K562 (cell line): ENCODE results near the gene SEZ6L. TPM values are rescaled to one million over a fixed set of nuclear protein-coding genes. Genes with fewer than 3 reads are reported as not detected.

Experiments
- ATAC-seq: fragments of 200-7000 bp; cut with Tn5 transposase; 3 replicates; pipeline ENCODE4 v1.9.1; 2020; ENCODE audit warnings: moderate library complexity
- BruUV-seq: library from RNA; stranded (reverse); fragments of 400-500 nt; replicated peaks from 2 replicates; lab custom pipeline; 2021; lab: Mats Ljungman, UMichigan
- CTCF ChIA-PET: fragments of 300-600 bp; formaldehyde crosslinking; extraction: SDS; loops from one replicate; lab custom pipeline; 2021; ENCODE audit warnings: low intra/inter-chr PET ratio; lab: Yijun Ruan, JAX
- POLR2A ChIA-PET: fragments of 300-600, 350-650 bp; sonication (Branson Sonifier 250); formaldehyde crosslinking; extraction: SDS; loops from one replicate; lab custom pipeline; 2021; ENCODE audit warnings: antibody characterized with exemption, inconsistent platforms; lab: Yijun Ruan, JAX
- DNase-seq, 4 experiments: peaks; one replicate each; pipeline versions ENCODE4 v3.0.0 to v3.0.0-alpha.2; 2011 to 2018; ENCODE audit warnings: low spot score in 3 of 4, mixed read lengths in 3 of 4; ENCODE audit errors: extremely low read depth in 1 of 4
- FAIRE-seq: peaks from 2 replicates; lab custom pipeline; 2011; peaks lifted over from hg19 to GRCh38; lab: Jason Lieb, UNC
- H2AFZ ChIP-seq: 2 replicates; pipeline ENCODE4 v1.6.0; 2011; ENCODE audit warnings: low read depth, low read length, control low read depth, inconsistent platforms
- H3K27ac ChIP-seq: fragments of 200-600 bp; 3 replicates; pipeline ENCODE4 v1.8.0; 2011; ENCODE audit warnings: low read depth, mild to moderate bottlenecking, control low read depth, inconsistent platforms, low read length, moderate library complexity, mixed read lengths; ENCODE audit errors: extremely low read depth
- H3K27me3 ChIP-seq, 2 experiments: fragments of 300-600 bp in 1 of 2; 2 replicates in 1 of 2; 3 replicates in 1 of 2; pipeline versions ENCODE4 v1.6.0 to v1.8.0; 2011; ENCODE audit warnings: inconsistent platforms in 2 of 2, low read length in 2 of 2, mild to moderate bottlenecking in 1 of 2, mixed read lengths in 1 of 2, moderate library complexity in 1 of 2; ENCODE audit not compliant: control insufficient read depth in 2 of 2, insufficient read depth in 2 of 2
- H3K36me3 ChIP-seq: fragments of 300-600 bp; 3 replicates; pipeline ENCODE4 v1.8.0; 2011; ENCODE audit warnings: mild to moderate bottlenecking, low read length, inconsistent platforms; ENCODE audit not compliant: control insufficient read depth, insufficient read depth
- H3K4me1 ChIP-seq, 2 experiments: fragments of 200-600 bp in 1 of 2; replicated peaks in 1 of 2; 2 replicates in 1 of 2; 3 replicates in 1 of 2; pipeline versions ENCODE4 v1.5.1 to v1.8.0; 2011; ENCODE audit warnings: inconsistent platforms in 2 of 2, low read length in 2 of 2, mild to moderate bottlenecking in 1 of 2, mixed read lengths in 1 of 2, moderate library complexity in 1 of 2; ENCODE audit not compliant: control insufficient read depth in 2 of 2, insufficient read depth in 2 of 2
- H3K4me2 ChIP-seq: 2 replicates; pipeline ENCODE4 v1.6.1; 2011; ENCODE audit warnings: low read length, control low read depth, inconsistent platforms, mixed read lengths; ENCODE audit not compliant: insufficient read depth
- H3K4me3 ChIP-seq: fragments of 200-600 bp; sonication (generic), shearing (Covaris generic); 2 replicates; pipeline ENCODE4 v1.5.1; 2016; ENCODE audit warnings: control low read depth, inconsistent platforms
- H3K79me2 ChIP-seq: fragments of 200-600 bp; 3 replicates; pipeline ENCODE4 v1.8.0; 2011; ENCODE audit warnings: low read length, inconsistent platforms; ENCODE audit not compliant: control insufficient read depth, insufficient read depth
- H3K9ac ChIP-seq, 2 experiments: 2 replicates each; pipeline versions ENCODE4 v1.6.0 to v1.6.1; 2011; ENCODE audit warnings: low read depth in 2 of 2, low read length in 2 of 2, control low read depth in 1 of 2, inconsistent platforms in 1 of 2, mild to moderate bottlenecking in 1 of 2, mixed read lengths in 1 of 2; ENCODE audit not compliant: insufficient read depth in 1 of 2
- H3K9me1 ChIP-seq: one replicate; pipeline ENCODE4 v1.6.0; 2011; ENCODE audit warnings: inconsistent platforms, mild to moderate bottlenecking, low read length, moderate library complexity; ENCODE audit not compliant: control insufficient read depth, insufficient read depth
- H3K9me3 ChIP-seq: replicated peaks from 2 replicates; pipeline ENCODE4 v1.5.1; 2011; ENCODE audit warnings: low read depth, low read length, inconsistent platforms; ENCODE audit not compliant: control insufficient read depth, insufficient read depth
- H4K20me1 ChIP-seq: replicated peaks from 2 replicates; pipeline ENCODE4 v1.6.1; 2011; ENCODE audit warnings: low read length, inconsistent platforms, mixed read lengths; ENCODE audit not compliant: control insufficient read depth, insufficient read depth
- ADNP ChIP-seq: fragments of 200-800 bp; sonication (Bioruptor generic); IDR thresholded peaks from 2 replicates; pipeline ENCODE4 v1.6.1; 2016; ENCODE audit warnings: missing genetic modification characterization, missing compliant biosample characterization
- ATF6 ChIP-seq: sonication (generic); formaldehyde crosslinking; IDR thresholded peaks from 2 replicates; pipeline ENCODE4 v1.4.0; 2020; ENCODE audit warnings: mild to moderate bottlenecking, missing genetic modification reagents
- HMGN3 ChIP-seq: IDR thresholded peaks from 2 replicates; pipeline ENCODE4 v1.6.1; 2011; ENCODE audit warnings: borderline replicate concordance, low read depth, mild to moderate bottlenecking, mixed read lengths, low read length; ENCODE audit not compliant: insufficient read length; ENCODE audit errors: extremely low read depth
- MAX ChIP-seq: sonication (generic); formaldehyde crosslinking; IDR thresholded peaks from 2 replicates; pipeline ENCODE4 v1.9.0; 2022; ENCODE audit warnings: mild to moderate bottlenecking, missing genetic modification reagents
- NUFIP1 ChIP-seq: fragments of 450-650 bp; IDR thresholded peaks from 2 replicates; pipeline ENCODE4 v1.6.1; 2018; ENCODE audit not compliant: partially characterized antibody
- PHF8 ChIP-seq: fragments of 200-600 bp; sonication (generic); IDR thresholded peaks from 2 replicates; pipeline ENCODE4 v1.6.1; 2012; ENCODE audit warnings: mixed run types, mild to moderate bottlenecking, inconsistent platforms, low read length, moderate library complexity, borderline replicate concordance
- RBM25 ChIP-seq: fragments of 200-400 bp; formaldehyde crosslinking; IDR thresholded peaks from 2 replicates; pipeline ENCODE4 v1.6.1; 2018; ENCODE audit warnings: low read length, low read depth, moderate library complexity; ENCODE audit not compliant: severe bottlenecking
- TAF1 ChIP-seq: IDR thresholded peaks from 2 replicates; pipeline ENCODE4 v1.6.1; 2011; ENCODE audit warnings: mild to moderate bottlenecking, low read length, moderate library complexity; ENCODE audit not compliant: insufficient read depth, control insufficient read depth, severe bottlenecking; ENCODE audit errors: extremely low read depth
- TSHZ1 ChIP-seq: fragments of 250-450 bp; sonication (Bioruptor Pico); IDR thresholded peaks from 2 replicates; pipeline ENCODE4 v1.4.0; 2020; ENCODE audit warnings: mild to moderate bottlenecking, moderate library complexity
- WHSC1 ChIP-seq: IDR thresholded peaks from one replicate; pipeline ENCODE4 v1.6.1; 2012; ENCODE audit warnings: low read length, control low read depth, inconsistent platforms
- ZNF395 ChIP-seq: fragments of 200-800 bp; sonication (Bioruptor generic); IDR thresholded peaks from 2 replicates; pipeline ENCODE4 v1.6.1; 2017; ENCODE audit warnings: missing genetic modification characterization, missing compliant biosample characterization
- ZNF696 ChIP-seq: fragments of 250-450 bp; sonication (Bioruptor Pico); conservative IDR thresholded peaks from 2 replicates; pipeline ENCODE4 v1.4.0; 2020; ENCODE audit warnings: mild to moderate bottlenecking, moderate library complexity
- WGBS: fragments of 100-300 bp; shearing (Covaris generic); methylation state at CpG from one replicate; pipeline ENCODE4 v1.1.6; 2016; ENCODE audit warnings: low coverage, mixed read lengths; ENCODE audit not compliant: insufficient coverage; ENCODE audit errors: missing lambda C conversion rate; 5-methylcytosine and 5-hydroxymethylcytosine counted together
- in situ Hi-C: fragments of 300-500 bp; cut with MboI; formaldehyde crosslinking; loops from 4 replicates; pipeline ENCODE4 v1.15.0; 2018; ENCODE audit warnings: inconsistent platforms, mixed read lengths
- intact Hi-C: fragments of 100-400 bp; cut with micrococcal nuclease; formaldehyde crosslinking; loops from 2 replicates; pipeline ENCODE4 v1.14.2; 2022
- polyA plus RNA-seq, 8 experiments: library from polyadenylated mRNA; depleted of rRNA in 4 of 8; stranded (reverse) in 5 of 8; unstranded in 3 of 8; fragments of >200 nt; fragmentation: Nextera tagmentation in 2 of 8; fragmentation: Illumina TruSeq in 1 of 8; extraction: Ambion mirVana in 2 of 8; extraction: Trizol in 1 of 8; gene quantifications; 2 replicates each; pipeline versions ENCODE4 v1.2.1 to v1.2.3, GENCODE V29; 2011 to 2014; ENCODE audit warnings: inconsistent platforms in 1 of 8, missing spikeins in 1 of 8
- total RNA-seq, 7 experiments: library from RNA; depleted of rRNA in 6 of 7; stranded (reverse); fragments of >200 nt in 6 of 7; fragmentation: Illumina TruSeq in 2 of 7; extraction: Trizol in 2 of 7; gene quantifications; 2 replicates each; pipeline versions ENCODE4 v1.2.1 to v1.2.3, GENCODE V29; 2011 to 2021; ENCODE audit warnings: low replicate concordance in 1 of 7

The SEZ6L gene
- total and polyA plus RNA-seq, 9 of the 15 experiments (the other 6 are each of a cell fraction or from before 2014, with no cell fraction given): not detected

- POLR2A ChIA-PET: no interaction called here
- Histone ChIP-seq H3K36me3 (no peaks in the 10 kb centered on the region), H3K4me3 (no peak overlapping the region), H3K9me3 (peaks cover 4% of the 10 kb centered on the region; the same call in 1 of the 2 replicates), H4K20me1 (no peaks in the 10 kb centered on the region), H3K4me2 (no peak overlapping the region), H3K79me2 (no peaks in the 10 kb centered on the region), H3K9me1 (no peaks in the 10 kb centered on the region), H2AFZ (no peak overlapping the region), H3K9ac (no peak overlapping the region), H3K27me3 (0 out of 5 replicates have a peak, but pooled peaks cover 2 to 4% of the 10 kb centered on the region in 2 experiments), H3K27ac (no peak overlapping the region), H3K4me1 (no peaks in the 10 kb centered on the region)
- FAIRE-seq: no peak
- BruUV-seq: no TSS peak
- WGBS: 10% methylated on average over 3 of the region's 3 CpGs
- intact Hi-C loops (no loop called here), in situ Hi-C loops (no loop called here)
- no peak for DNase-seq
- no peak for ATAC-seq
- TF ChIP-seq HMGN3: no peak
- no peak for TF ChIP-seq TAF1
- no peak for TF ChIP-seq MAX
- no peak for TF ChIP-seq WHSC1
- TF ChIP-seq ZNF696: no peak
- TF ChIP-seq NUFIP1: no peak
- TF ChIP-seq ZNF395 (CRISPR knock-in tag): no peak
- no peak for TF ChIP-seq ADNP (tag)
- TF ChIP-seq PHF8: no peak
- no peak for TF ChIP-seq RBM25
- no peak for TF ChIP-seq TSHZ1 (CRISPR knock-in tag)
- no peak for TF ChIP-seq ATF6
- CTCF ChIA-PET: no interaction called here
Measured at GRCh38 chr22:26418620-26419019, 249.4 kb downstream of the SEZ6L start.
